ENCODE measurements around the gene NDUFAF8.

Gene NDUFAF8

DNA sequence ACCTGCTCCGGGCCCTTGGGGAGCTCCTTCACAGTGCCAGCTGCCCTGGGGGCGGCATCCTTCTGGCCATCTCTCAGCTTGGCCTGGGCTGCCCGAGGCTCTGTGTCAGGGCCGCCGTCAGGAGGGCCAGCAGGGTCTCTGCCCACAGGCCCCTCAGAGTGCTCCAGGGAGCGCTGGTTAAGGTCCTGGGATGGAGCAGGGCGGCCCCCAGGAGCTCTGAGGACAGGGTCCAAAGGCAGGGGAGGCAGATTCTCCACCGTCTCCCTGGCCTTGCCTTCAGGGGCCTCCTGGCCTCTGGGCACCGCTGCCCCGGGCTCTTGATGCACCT, 7.2 kb downstream of the NDUFAF8 start:
- peaks cover 3% of the 10 kb centered on the region for H3K4me1 ChIP-seq (ENCODE audit: insufficient read depth, low read length)
- H4K20me1 ChIP-seq (ENCODE audit: insufficient read depth, low read length): peaks cover 37% of the 10 kb centered on the region
- H3K4me2 ChIP-seq (ENCODE audit: insufficient read depth, low read length): no peak overlapping the region
- no peak for ATAC-seq (ENCODE audit: insufficient read depth, low read depth)
- no peaks in the 10 kb centered on the region for H3K9me3 ChIP-seq (ENCODE audit: insufficient read depth, low read length, severe bottlenecking)
- H3K27me3 ChIP-seq (ENCODE audit: insufficient read depth, low read length, poor library complexity): no peaks in the 10 kb centered on the region
- no peak overlapping the region for H2AFZ ChIP-seq (ENCODE audit: low read depth, low read length)
- TF ChIP-seq CTCF (IDR thresholded peaks at IDR 0.05; ENCODE audit: borderline replicate concordance, extremely low read depth, low read length, poor library complexity, severe bottlenecking) (no peak), EZH2 (IDR thresholded peaks at IDR 0.05; ENCODE audit: borderline replicate concordance, low read depth, low read length, severe bottlenecking) (no peak)
- peaks cover 43% of the 10 kb centered on the region for H3K36me3 ChIP-seq (ENCODE audit: insufficient read depth, low read length)
- no peak for DNase-seq
- H3K79me2 ChIP-seq (ENCODE audit: insufficient read depth, low read length): peaks cover 3% of the 10 kb centered on the region; the same call in 1 of the 2 replicates
- H3K27ac ChIP-seq (ENCODE audit: low read length): no peak overlapping the region
- no peak overlapping the region for H3K9ac ChIP-seq (ENCODE audit: low read depth, low read length)
- no peak overlapping the region for H3K4me3 ChIP-seq (ENCODE audit: low read depth in 1 of 2, low read length in 2 of 2)

- DNase-seq (no peak), ATAC-seq (ENCODE audit: insufficient read depth, low read depth) (no peak)
- Histone ChIP-seq H3K27me3 (ENCODE audit: insufficient read depth, low read length, poor library complexity) (no peaks in the 10 kb centered on the region), H3K36me3 (ENCODE audit: insufficient read depth, low read length) (peaks cover 42% of the 10 kb centered on the region), H4K20me1 (ENCODE audit: insufficient read depth, low read length) (peaks cover 33% of the 10 kb centered on the region), H3K9ac (ENCODE audit: low read depth, low read length) (no peak overlapping the region), H3K4me2 (ENCODE audit: insufficient read depth, low read length) (no peak overlapping the region), H3K9me3 (ENCODE audit: insufficient read depth, low read length, severe bottlenecking) (no peaks in the 10 kb centered on the region), H3K27ac (ENCODE audit: low read length) (no peak overlapping the region), H3K4me3 (ENCODE audit: low read depth in 1 of 2, low read length in 2 of 2) (no peak overlapping the region), H3K79me2 (ENCODE audit: insufficient read depth, low read length) (no peaks in the 10 kb centered on the region), H2AFZ (ENCODE audit: low read depth, low read length) (no peak overlapping the region), H3K4me1 (ENCODE audit: insufficient read depth, low read length) (no peaks in the 10 kb centered on the region)
- no peak for TF ChIP-seq CTCF (IDR thresholded peaks at IDR 0.05; ENCODE audit: borderline replicate concordance, extremely low read depth, low read length, poor library complexity, severe bottlenecking)
- no peak for TF ChIP-seq EZH2 (IDR thresholded peaks at IDR 0.05; ENCODE audit: borderline replicate concordance, low read depth, low read length, severe bottlenecking)
Observed at GRCh38 chr17:81246679-81247338, 7.7 kb downstream of the NDUFAF8 start.

GRCh38 chr17:81247339-81247990, 8.3 kb downstream of the NDUFAF8 start:
- no peaks in the 10 kb centered on the region for H3K4me1 ChIP-seq (ENCODE audit: insufficient read depth, low read length)
- no peaks in the 10 kb centered on the region for H3K9me3 ChIP-seq (ENCODE audit: insufficient read depth, low read length, severe bottlenecking)
- no peaks in the 10 kb centered on the region for H3K79me2 ChIP-seq (ENCODE audit: insufficient read depth, low read length)
- no peak overlapping the region for H2AFZ ChIP-seq (ENCODE audit: low read depth, low read length)
- H3K4me2 ChIP-seq (ENCODE audit: insufficient read depth, low read length): no peak overlapping the region
- ATAC-seq (ENCODE audit: insufficient read depth, low read depth) (no peak), DNase-seq (no peak)
- no peak overlapping the region for H3K27ac ChIP-seq (ENCODE audit: low read length)
- H3K9ac ChIP-seq (ENCODE audit: low read depth, low read length): no peak overlapping the region
- H3K36me3 ChIP-seq (ENCODE audit: insufficient read depth, low read length): peaks cover 44% of the 10 kb centered on the region
- H3K4me3 ChIP-seq (ENCODE audit: low read depth in 1 of 2, low read length in 2 of 2): no peak overlapping the region
- H3K27me3 ChIP-seq (ENCODE audit: insufficient read depth, low read length, poor library complexity): no peaks in the 10 kb centered on the region
- peaks cover 28% of the 10 kb centered on the region for H4K20me1 ChIP-seq (ENCODE audit: insufficient read depth, low read length)
- no peak for TF ChIP-seq EZH2 (IDR thresholded peaks at IDR 0.05; ENCODE audit: borderline replicate concordance, low read depth, low read length, severe bottlenecking)
- no peak for TF ChIP-seq CTCF (IDR thresholded peaks at IDR 0.05; ENCODE audit: borderline replicate concordance, extremely low read depth, low read length, poor library complexity, severe bottlenecking)

All from DND-41 (cell line).